ENCODE results near the gene CEP164.
"Not testable (repeated sequence)": the region's sequence is repeated elsewhere in the genome, so short reads cannot be mapped to it uniquely, and the experiment has no call there.

Gene CEP164

DNA sequence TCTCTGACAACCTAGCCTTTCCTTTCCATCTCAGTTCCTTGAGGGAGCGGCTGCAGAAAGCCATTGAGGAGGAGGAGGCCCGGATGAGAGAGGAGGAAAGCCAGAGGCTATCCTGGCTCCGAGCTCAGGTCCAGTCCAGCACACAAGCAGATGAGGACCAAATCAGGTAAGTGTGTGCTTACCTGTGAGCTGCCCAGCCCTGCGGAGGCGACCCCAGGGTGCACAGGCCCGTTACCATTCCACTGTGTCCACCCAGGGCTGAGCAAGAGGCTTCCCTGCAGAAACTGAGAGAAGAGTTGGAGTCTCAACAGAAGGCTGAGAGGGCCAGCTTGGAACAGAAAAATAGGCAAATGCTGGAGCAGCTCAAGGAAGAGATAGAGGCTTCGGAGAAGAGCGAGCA, 63.1 kb downstream of the CEP164 start:
- Histone ChIP-seq H3K9ac (ENCODE audit: low read depth, low read length) (no peak overlapping the region), H3K4me1 (ENCODE audit: control insufficient read depth, insufficient read depth, low read length) (no peaks in the 10 kb centered on the region), H3K4me3 (ENCODE audit: low read depth, low read length) (no peak overlapping the region), H3K27me3 (ENCODE audit: control insufficient read depth, insufficient read depth, low read length) (no peaks in the 10 kb centered on the region), H3K9me3 (ENCODE audit: control insufficient read depth, insufficient read depth, low read length) (no peaks in the 10 kb centered on the region), H3K36me3 (ENCODE audit: control insufficient read depth, insufficient read depth, low read length) (peaks cover 36% of the 10 kb centered on the region)

DNA sequence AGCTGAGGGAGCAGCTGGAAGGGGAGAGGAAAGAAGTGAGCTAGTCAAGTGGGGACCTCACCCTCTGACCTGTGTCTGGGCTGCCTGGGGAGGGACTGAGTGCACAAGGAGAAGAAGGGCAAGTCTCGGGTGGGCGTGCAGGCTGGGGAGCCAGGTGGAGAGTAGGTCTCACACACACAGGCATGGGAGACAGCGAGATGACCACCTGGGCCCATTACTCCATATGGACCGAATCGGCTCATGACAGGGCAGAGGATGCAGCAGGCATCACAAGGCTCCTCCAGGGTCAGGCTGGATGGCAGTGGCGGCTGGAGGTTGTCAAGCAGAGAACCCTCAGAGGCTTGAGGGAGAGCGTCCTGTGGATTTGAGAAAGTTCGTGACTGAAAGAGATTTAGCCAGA, 63.5 kb downstream of the CEP164 start:
- no peak overlapping the region for H3K4me3 ChIP-seq (ENCODE audit: low read depth, low read length)
- peaks cover 39% of the 10 kb centered on the region for H3K36me3 ChIP-seq (ENCODE audit: control insufficient read depth, insufficient read depth, low read length)
- no peaks in the 10 kb centered on the region for H3K27me3 ChIP-seq (ENCODE audit: control insufficient read depth, insufficient read depth, low read length)
- no peak overlapping the region for H3K9ac ChIP-seq (ENCODE audit: low read depth, low read length)
- H3K4me1 ChIP-seq (ENCODE audit: control insufficient read depth, insufficient read depth, low read length): no peaks in the 10 kb centered on the region
- H3K9me3 ChIP-seq (ENCODE audit: control insufficient read depth, insufficient read depth, low read length): no peaks in the 10 kb centered on the region

DNA sequence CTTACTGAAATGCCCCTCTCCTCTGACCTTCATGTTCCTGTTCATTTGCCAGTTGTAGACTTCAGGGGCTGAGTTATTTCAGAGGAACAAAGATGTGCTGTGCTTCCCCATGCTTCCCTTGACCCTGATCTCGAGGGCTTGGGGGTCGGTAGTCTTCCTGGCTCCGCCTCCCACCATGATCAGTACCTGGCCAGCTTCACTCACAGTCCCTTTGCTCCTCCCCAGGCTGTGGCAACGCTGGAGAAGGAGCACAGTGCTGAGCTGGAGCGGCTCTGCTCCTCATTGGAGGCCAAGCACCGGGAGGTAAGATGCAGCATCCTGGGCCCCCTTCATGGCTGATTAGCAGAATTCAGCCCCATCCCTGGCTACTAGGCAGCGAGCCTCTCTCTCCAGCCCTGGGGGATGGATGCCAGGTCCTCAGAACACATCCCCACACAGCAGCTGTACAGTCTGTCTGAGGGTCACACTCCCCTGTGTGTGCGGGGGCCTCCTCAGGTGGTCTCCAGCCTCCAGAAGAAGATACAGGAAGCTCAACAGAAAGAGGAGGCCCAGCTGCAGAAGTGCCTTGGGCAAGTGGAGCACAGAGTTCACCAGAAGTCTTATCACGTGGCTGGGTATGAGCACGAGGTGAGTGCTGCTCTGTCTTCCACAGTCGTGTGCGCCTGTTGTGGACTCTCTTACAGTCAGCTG, 64.5 kb downstream of the CEP164 start:
- H3K4me3 ChIP-seq (ENCODE audit: low read depth, low read length): no peak overlapping the region
- H3K4me1 ChIP-seq (ENCODE audit: control insufficient read depth, insufficient read depth, low read length): no peaks in the 10 kb centered on the region
- H3K9ac ChIP-seq (ENCODE audit: low read depth, low read length): no peak overlapping the region
- H3K27me3 ChIP-seq (ENCODE audit: control insufficient read depth, insufficient read depth, low read length): no peaks in the 10 kb centered on the region
- H3K36me3 ChIP-seq (ENCODE audit: control insufficient read depth, insufficient read depth, low read length): peaks cover 47% of the 10 kb centered on the region
- no peaks in the 10 kb centered on the region for H3K9me3 ChIP-seq (ENCODE audit: control insufficient read depth, insufficient read depth, low read length)

DNA sequence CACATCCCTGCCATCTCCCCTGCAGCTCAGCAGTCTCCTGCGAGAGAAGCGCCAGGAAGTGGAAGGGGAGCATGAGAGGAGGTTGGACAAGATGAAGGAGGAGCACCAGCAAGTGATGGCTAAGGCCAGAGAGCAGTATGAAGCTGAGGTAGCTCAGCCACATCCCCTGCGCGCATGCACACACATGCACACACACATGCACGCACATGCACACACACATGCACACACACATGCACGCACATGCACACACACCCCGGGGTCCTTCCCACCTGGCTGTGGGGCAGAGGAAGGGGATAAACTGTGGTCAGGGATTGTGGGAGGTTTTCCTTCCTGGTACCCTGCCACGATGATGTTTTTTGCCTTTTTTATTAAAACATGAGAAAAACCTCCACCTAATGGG, 65.3 kb downstream of the CEP164 start:
- no peak overlapping the region for H3K4me3 ChIP-seq (ENCODE audit: low read depth, low read length)
- H3K4me1 ChIP-seq (ENCODE audit: control insufficient read depth, insufficient read depth, low read length): no peaks in the 10 kb centered on the region
- H3K27me3 ChIP-seq (ENCODE audit: control insufficient read depth, insufficient read depth, low read length): no peaks in the 10 kb centered on the region
- H3K9ac ChIP-seq (ENCODE audit: low read depth, low read length): no peak overlapping the region
- H3K36me3 ChIP-seq (ENCODE audit: control insufficient read depth, insufficient read depth, low read length): peaks cover 53% of the 10 kb centered on the region
- H3K9me3 ChIP-seq (ENCODE audit: control insufficient read depth, insufficient read depth, low read length): no peaks in the 10 kb centered on the region

DNA sequence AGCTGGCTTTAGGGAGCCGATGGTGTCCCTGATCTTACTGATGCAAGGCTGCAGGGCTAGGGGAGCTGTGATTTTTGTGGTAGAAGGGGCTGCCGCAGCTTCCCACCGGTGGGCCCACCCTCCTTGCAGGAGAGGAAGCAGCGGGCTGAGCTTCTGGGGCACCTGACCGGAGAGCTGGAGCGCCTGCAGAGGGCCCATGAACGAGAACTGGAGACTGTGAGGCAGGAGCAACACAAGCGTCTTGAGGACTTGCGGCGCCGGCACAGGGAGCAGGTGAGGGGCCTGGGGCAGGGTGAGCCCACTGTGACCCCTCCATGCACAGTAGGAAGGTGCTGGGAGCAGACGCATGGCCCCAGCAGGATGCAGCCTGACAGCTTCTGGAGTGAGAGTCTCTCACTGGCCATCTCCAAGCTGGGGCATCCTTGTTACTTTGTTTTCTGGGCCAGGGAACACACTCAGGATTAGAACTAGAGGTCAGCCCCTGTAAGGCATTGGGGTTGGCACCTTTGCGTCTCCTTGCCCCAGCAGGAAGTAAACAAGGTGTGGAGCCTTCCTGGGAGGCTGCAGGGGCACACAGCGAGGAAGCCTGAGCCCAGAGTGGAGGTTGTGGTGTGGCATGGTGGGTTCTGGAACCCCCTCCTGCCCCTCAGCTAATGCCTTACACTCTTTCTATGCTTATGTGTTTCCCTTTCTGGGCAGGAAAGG, 66.7 kb downstream of the CEP164 start:
- Histone ChIP-seq H3K9ac (ENCODE audit: low read depth, low read length) (no peak overlapping the region), H3K27me3 (ENCODE audit: control insufficient read depth, insufficient read depth, low read length) (no peaks in the 10 kb centered on the region), H3K4me3 (ENCODE audit: low read depth, low read length) (no peak overlapping the region), H3K36me3 (ENCODE audit: control insufficient read depth, insufficient read depth, low read length) (peaks cover 59% of the 10 kb centered on the region), H3K9me3 (ENCODE audit: control insufficient read depth, insufficient read depth, low read length) (no peaks in the 10 kb centered on the region), H3K4me1 (ENCODE audit: control insufficient read depth, insufficient read depth, low read length) (no peaks in the 10 kb centered on the region)

DNA sequence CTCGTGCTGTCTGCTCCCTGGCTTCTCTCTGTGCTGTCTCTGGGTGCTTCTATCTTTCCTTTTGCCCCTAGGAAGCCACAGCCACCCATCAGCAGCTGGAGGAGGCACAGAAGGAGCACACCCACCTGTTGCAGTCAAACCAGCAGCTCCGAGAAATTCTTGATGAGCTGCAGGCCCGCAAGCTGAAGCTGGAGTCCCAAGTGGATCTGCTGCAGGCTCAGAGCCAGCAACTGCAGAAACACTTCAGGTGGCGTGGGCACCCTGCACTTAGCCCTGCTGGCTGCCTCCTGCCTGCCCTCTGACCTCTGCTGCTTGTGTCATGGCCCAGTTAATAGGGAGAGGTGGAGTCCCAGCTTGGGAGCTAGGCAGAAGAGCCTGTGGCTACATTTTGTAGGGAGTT, 67.8 kb downstream of the CEP164 start:
- Histone ChIP-seq H3K9me3 (ENCODE audit: control insufficient read depth, insufficient read depth, low read length) (no peaks in the 10 kb centered on the region), H3K4me3 (ENCODE audit: low read depth, low read length) (no peak overlapping the region), H3K9ac (ENCODE audit: low read depth, low read length) (no peak overlapping the region), H3K4me1 (ENCODE audit: control insufficient read depth, insufficient read depth, low read length) (no peaks in the 10 kb centered on the region), H3K27me3 (ENCODE audit: control insufficient read depth, insufficient read depth, low read length) (no peaks in the 10 kb centered on the region), H3K36me3 (ENCODE audit: control insufficient read depth, insufficient read depth, low read length) (peaks cover 59% of the 10 kb centered on the region)

DNA sequence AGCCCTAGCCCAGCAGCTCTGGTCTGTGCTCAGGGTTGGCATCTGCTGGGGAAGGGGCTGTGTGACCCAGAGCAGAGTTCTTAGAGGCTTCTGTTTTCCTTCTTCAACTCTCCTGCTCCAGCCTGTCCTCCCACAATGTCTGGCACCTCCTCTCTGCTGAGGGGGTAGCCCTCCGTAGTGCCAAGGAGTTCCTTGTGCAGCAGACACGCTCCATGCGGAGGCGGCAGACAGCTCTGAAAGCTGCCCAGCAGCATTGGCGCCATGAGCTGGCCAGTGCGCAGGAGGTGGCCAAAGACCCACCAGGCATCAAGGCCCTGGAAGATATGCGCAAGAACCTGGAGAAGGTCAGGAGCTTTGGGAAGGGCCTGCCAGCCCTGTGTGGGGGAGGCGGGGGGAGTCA, 69.3 kb downstream of the CEP164 start:
- Histone ChIP-seq H3K4me3 (ENCODE audit: low read depth, low read length) (no peak overlapping the region), H3K9me3 (ENCODE audit: control insufficient read depth, insufficient read depth, low read length) (no peaks in the 10 kb centered on the region)

DNA sequence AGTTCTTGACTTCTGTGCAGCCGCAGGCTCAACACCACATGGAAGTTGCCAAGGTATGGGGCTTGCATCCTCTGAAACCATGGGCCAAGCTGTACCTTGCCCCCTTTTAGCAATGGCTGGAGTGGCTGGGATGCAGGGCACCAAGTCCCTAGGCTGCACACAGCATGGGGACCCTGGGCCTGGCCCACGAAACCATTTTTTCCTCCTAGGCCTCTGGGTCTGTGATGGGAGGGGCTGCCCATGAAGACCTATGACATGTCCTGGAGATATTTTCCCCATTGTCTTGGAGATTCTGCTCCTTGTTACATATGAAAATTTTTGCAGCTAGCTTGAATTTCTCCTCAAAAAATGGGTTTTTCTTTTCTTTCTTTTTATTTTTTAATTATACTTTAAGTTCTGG, 71.0 kb downstream of the CEP164 start:
- not testable (repeated sequence) for H3K27me3 ChIP-seq (ENCODE audit: control insufficient read depth, insufficient read depth, low read length); H3K9ac ChIP-seq (ENCODE audit: low read depth, low read length); H3K4me3 ChIP-seq (ENCODE audit: low read depth, low read length); H3K9me3 ChIP-seq (ENCODE audit: control insufficient read depth, insufficient read depth, low read length); H3K4me1 ChIP-seq (ENCODE audit: control insufficient read depth, insufficient read depth, low read length)
- H3K36me3 ChIP-seq (ENCODE audit: control insufficient read depth, insufficient read depth, low read length): peaks cover 39% of the 10 kb centered on the region

More for the DNA sequence above, 69.3 kb downstream of the CEP164 start:
- Histone ChIP-seq H3K27me3 (ENCODE audit: control insufficient read depth, insufficient read depth, low read length) (no peaks in the 10 kb centered on the region), H3K36me3 (ENCODE audit: control insufficient read depth, insufficient read depth, low read length) (peaks cover 53% of the 10 kb centered on the region), H3K9ac (ENCODE audit: low read depth, low read length) (no peak overlapping the region), H3K4me1 (ENCODE audit: control insufficient read depth, insufficient read depth, low read length) (no peaks in the 10 kb centered on the region)

DNA sequence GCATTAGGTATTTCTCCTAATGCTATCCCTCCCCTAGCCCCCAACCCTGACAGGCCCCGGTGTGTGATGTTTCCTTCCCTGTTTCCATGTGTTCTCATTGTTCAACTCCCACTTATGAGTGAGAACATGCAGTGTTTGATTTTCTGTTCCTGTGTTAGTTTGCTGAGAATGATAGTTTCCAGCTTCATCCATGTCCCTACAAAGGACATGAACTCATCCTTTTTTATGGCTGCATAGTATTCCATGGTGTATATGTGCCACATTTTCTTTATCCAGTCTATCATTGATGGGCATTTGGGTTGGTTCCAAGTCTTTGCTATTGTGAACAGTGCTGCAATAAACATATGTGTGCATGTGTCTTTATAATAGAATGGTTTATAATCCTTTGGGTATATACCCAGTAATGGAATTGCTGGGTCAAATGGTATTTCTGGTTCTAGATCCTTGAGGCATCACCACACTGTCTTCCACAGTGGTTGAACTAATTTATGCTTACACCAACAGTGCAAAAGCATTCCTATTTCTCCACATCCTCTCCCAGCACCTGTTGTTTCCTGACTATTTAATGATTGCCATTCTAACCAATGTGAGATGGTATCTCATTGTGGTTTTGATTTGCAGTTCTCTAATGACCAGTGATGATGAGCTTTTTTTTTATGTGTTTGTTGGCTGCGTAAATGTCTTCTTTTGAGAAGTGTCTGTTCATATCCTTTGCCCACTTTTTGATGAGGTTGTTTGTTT, 71.6 kb downstream of the CEP164 start:
- H3K4me3 ChIP-seq (ENCODE audit: low read depth, low read length); H3K9me3 ChIP-seq (ENCODE audit: control insufficient read depth, insufficient read depth, low read length); H3K27me3 ChIP-seq (ENCODE audit: control insufficient read depth, insufficient read depth, low read length); H3K4me1 ChIP-seq (ENCODE audit: control insufficient read depth, insufficient read depth, low read length); H3K9ac ChIP-seq (ENCODE audit: low read depth, low read length): not testable (repeated sequence)
- H3K36me3 ChIP-seq (ENCODE audit: control insufficient read depth, insufficient read depth, low read length): peaks cover 32% of the 10 kb centered on the region

DNA sequence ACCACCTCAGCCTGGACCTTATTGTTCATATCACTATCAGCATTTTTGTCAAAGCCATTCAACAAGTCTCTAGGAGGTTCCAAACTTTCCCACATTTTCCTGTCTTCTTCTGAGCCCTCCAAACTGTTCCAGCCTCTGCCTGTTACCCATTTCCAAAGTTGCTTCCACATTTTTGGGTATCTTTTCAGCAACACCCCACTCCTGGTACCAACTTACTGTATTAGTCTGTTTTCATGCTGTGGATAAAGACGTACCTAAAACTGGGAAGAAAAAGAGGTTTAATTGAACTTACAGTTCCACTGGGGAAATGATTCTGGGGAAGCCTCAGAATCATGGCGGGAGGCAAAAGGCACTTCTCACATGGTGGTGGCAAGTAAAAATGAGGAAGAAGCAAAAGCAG, 78.2 kb downstream of the CEP164 start:
- not testable (repeated sequence) for H3K4me1 ChIP-seq (ENCODE audit: control insufficient read depth, insufficient read depth, low read length); H3K9ac ChIP-seq (ENCODE audit: low read depth, low read length); H3K27me3 ChIP-seq (ENCODE audit: control insufficient read depth, insufficient read depth, low read length); H3K4me3 ChIP-seq (ENCODE audit: low read depth, low read length); H3K9me3 ChIP-seq (ENCODE audit: control insufficient read depth, insufficient read depth, low read length)
- peaks cover 11% of the 10 kb centered on the region for H3K36me3 ChIP-seq (ENCODE audit: control insufficient read depth, insufficient read depth, low read length)

DNA sequence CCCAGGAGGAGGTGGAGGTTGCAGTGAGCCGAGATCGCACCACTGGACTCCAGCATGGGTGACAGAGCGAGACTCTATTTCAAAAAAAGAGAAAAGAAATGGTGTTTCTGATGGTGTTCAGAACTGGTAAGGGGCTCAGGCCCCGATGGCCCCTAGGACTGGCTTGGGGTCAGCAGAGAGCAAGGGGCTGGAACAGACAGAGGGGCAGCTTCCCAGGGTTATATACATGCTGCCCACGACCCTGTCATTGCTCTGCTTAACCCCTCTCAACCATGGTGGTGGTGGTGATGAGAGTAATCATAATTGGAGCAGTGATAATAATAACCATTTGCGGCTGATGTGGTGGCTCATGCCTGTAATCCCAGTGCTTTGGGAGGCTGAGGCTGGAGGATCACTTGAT, 79.4 kb downstream of the CEP164 start:
- no peak overlapping the region for H3K4me3 ChIP-seq (ENCODE audit: low read depth, low read length)
- H3K4me1 ChIP-seq (ENCODE audit: control insufficient read depth, insufficient read depth, low read length): peaks cover 2% of the 10 kb centered on the region
- no peak overlapping the region for H3K9ac ChIP-seq (ENCODE audit: low read depth, low read length)
- H3K27me3 ChIP-seq (ENCODE audit: control insufficient read depth, insufficient read depth, low read length): no peaks in the 10 kb centered on the region
- H3K9me3 ChIP-seq (ENCODE audit: control insufficient read depth, insufficient read depth, low read length): no peaks in the 10 kb centered on the region
- H3K36me3 ChIP-seq (ENCODE audit: control insufficient read depth, insufficient read depth, low read length): peaks cover 11% of the 10 kb centered on the region

DNA sequence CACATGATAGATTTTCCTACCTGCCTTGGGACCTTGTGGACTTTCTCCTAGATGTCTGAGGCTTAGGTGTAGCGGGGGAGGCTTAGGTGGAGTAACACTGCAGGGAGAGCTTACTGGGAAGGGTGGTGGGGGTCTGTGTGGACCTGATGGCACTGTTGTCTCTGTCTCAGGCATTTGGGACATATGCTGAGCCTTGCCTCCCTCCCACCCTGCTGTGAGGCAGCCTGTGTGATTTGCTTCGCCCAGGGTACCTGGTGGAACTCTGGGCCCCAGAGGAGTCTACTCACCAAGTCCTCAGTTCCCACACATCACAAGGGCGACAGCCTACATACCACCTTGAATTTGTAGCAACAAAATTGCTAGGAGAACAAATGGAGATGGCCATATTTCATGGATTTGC, 80.7 kb downstream of the CEP164 start:
- no peak overlapping the region for H3K9ac ChIP-seq (ENCODE audit: low read depth, low read length)
- H3K36me3 ChIP-seq (ENCODE audit: control insufficient read depth, insufficient read depth, low read length): peaks cover 11% of the 10 kb centered on the region
- H3K4me1 ChIP-seq (ENCODE audit: control insufficient read depth, insufficient read depth, low read length): peaks cover 2% of the 10 kb centered on the region
- H3K9me3 ChIP-seq (ENCODE audit: control insufficient read depth, insufficient read depth, low read length): no peaks in the 10 kb centered on the region
- H3K4me3 ChIP-seq (ENCODE audit: low read depth, low read length): no peak overlapping the region
- H3K27me3 ChIP-seq (ENCODE audit: control insufficient read depth, insufficient read depth, low read length): no peaks in the 10 kb centered on the region

Data from iPS-15b (cell line).